ENCODE measurements around the gene CES5A. TPM values are rescaled to one million over a fixed set of nuclear protein-coding genes. Genes with fewer than 3 reads are reported as not detected.
"Not testable (repeated sequence)": the region's sequence is repeated elsewhere in the genome, so short reads cannot be mapped to it uniquely, and the experiment has no call there.

CES5A gene
- total and polyA plus RNA-seq, 4 donors = 0.11 to 0.95 (median 0.41) TPM

DNA sequence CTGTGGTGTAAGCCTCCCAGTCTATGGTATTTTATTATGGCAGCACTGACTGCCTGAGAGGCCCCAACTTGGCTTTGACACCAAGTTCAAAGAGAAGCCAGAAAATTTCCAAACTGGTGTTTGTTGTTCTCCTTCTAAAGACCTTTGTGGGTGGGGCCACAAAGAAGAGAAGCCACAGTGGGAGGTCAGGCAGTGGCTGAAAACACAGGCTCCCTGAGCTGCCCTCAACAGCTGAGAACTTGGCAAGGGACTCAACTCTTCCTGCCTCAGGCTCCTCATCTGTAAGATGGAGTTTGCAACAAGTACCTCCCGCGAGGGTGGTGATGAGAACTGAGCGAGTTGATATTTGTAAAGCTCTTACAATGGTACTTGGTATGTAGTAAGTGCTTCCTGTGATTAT lies 18.2 kb downstream of the CES5A start:
- no peaks in the 10 kb centered on the region for H3K36me3 ChIP-seq (ENCODE audit: control insufficient read depth, insufficient read depth, low read length)
- H3K4me1 ChIP-seq (ENCODE audit: control insufficient read depth, insufficient read depth, low read length) = no peaks in the 10 kb centered on the region
- WGBS (ENCODE audit: insufficient coverage) = no CpG with 5 or more reads among the region's 3 CpGs
- no peak for DNase-seq (ENCODE audit: low read depth in 4 of 6, low spot score in 6 of 6)
- H3K27ac ChIP-seq (ENCODE audit: low read depth, low read length) = no peak overlapping the region
- no peaks in the 10 kb centered on the region for H3K27me3 ChIP-seq (ENCODE audit: control insufficient read depth, insufficient read depth, low read length)
- no peak overlapping the region for H3K4me3 ChIP-seq (ENCODE audit: low read depth, low read length)
- no peaks in the 10 kb centered on the region for H3K9me3 ChIP-seq (ENCODE audit: control insufficient read depth, insufficient read depth, low read length)

DNA sequence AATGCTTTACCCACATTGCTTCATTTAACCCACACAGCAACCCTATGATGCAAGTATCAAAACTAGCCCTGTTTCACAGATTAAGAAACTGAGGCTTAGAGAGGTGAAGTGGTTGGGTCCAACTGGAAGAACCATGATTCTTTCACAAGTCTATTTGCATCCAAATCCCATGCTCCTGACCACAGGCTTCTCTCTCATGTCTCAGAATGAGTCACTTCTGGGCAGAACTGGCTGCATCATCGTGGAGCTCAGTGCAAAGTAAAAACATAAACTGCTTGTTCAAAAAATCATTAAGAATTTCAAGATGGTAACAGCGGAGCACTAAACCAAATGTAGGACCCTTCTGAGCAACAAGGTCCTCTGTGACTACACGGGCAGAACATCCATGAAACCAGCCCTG lies 22.1 kb downstream of the CES5A start:
- WGBS (ENCODE audit: insufficient coverage) = 76% methylated on average over 3 of the region's 3 CpGs
- Histone ChIP-seq H3K9me3 (ENCODE audit: control insufficient read depth, insufficient read depth, low read length) (no peaks in the 10 kb centered on the region), H3K27me3 (ENCODE audit: control insufficient read depth, insufficient read depth, low read length) (no peaks in the 10 kb centered on the region), H3K4me1 (ENCODE audit: control insufficient read depth, insufficient read depth, low read length) (no peaks in the 10 kb centered on the region), H3K27ac (ENCODE audit: low read depth, low read length) (no peak overlapping the region), H3K4me3 (ENCODE audit: low read depth, low read length) (no peak overlapping the region), H3K36me3 (ENCODE audit: control insufficient read depth, insufficient read depth, low read length) (no peaks in the 10 kb centered on the region)
- DNase-seq (ENCODE audit: low read depth in 4 of 6, low spot score in 6 of 6) = no peak

DNA sequence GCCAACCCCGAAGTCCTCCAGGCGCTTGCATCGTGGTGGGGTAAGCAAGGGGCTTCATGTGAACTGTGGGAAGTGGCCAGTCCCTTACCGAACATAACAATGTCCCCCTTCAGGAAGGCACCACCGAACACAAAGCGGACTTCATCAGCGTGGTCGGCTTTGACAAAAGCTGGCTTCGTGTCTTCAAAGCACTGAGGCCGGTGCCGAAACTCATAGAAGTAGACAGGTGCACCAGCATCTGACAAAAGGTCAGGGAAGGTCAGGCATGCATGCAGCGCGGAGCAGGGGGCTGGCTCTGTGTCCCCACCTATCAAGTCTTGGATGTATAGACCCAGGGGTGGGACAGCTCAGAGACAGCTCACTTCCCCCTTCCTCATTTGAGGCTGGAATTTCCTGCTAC lies 25.6 kb downstream of the CES5A start:
- no peak overlapping the region for H3K4me3 ChIP-seq (ENCODE audit: low read depth, low read length)
- DNase-seq (ENCODE audit: low read depth in 4 of 6, low spot score in 6 of 6) = no peak
- H3K27me3 ChIP-seq (ENCODE audit: control insufficient read depth, insufficient read depth, low read length) = no peaks in the 10 kb centered on the region
- no peaks in the 10 kb centered on the region for H3K36me3 ChIP-seq (ENCODE audit: control insufficient read depth, insufficient read depth, low read length)
- H3K27ac ChIP-seq (ENCODE audit: low read depth, low read length) = no peak overlapping the region
- no peaks in the 10 kb centered on the region for H3K4me1 ChIP-seq (ENCODE audit: control insufficient read depth, insufficient read depth, low read length)
- WGBS (ENCODE audit: insufficient coverage) = 70% methylated on average over 13 of the region's 13 CpGs
- no peaks in the 10 kb centered on the region for H3K9me3 ChIP-seq (ENCODE audit: control insufficient read depth, insufficient read depth, low read length)

DNA sequence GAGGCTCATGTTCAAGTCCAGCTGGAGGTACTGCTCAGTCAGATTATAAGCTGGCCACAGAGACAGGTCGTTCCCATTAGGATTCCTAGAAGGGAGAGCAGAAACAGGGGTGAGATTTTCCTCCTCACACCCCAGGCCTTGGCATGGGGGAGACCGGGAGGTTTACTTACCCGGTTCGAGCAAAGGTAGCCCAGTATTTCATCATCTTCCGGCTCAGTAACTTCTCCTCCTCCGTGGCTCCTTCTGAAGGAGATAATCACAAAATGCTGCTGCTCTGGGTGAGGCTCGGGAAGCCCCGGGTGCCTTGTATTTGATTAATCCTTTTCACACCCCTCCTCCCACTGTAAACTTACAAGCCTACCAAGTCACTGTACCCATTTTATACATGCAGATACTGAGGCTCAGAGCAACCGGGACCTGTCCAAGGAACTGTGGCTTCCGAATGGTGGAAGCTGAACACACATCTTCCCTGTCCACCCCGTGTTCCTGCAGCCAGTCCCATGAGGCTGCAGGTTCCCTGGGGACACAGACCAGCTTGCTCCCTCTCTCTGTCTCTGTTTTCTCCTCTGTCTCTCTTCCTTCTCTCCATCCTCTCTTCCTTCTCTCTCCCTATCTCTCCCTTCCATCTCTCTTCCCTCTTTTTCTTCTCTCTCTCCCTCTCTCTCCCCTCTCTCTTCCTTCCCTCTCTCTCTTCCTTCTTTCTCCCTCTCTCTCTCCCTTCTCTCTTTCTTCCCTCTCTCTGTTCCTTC lies 28.4 kb downstream of the CES5A start:
- no peak overlapping the region for H3K27ac ChIP-seq (ENCODE audit: low read depth, low read length)

DNA sequence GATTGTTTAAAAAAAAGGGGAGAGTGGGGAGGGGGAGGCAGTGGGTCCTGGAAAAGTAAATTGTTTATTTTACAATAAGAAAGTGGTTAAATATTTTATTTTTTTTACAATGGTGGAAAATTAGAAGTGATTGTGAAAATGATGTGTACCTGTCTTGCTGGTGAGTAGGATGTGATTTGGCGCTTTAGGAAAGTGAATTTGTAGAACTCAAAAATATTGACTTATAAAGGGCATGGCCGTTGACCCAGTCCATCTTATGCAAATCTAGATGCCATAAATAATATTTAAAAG lies 32.1 kb downstream of the CES5A start:
- Histone ChIP-seq H3K27me3 (ENCODE audit: control insufficient read depth, insufficient read depth, low read length) (no peaks in the 10 kb centered on the region), H3K9me3 (ENCODE audit: control insufficient read depth, insufficient read depth, low read length) (no peaks in the 10 kb centered on the region), H3K4me1 (ENCODE audit: control insufficient read depth, insufficient read depth, low read length) (no peaks in the 10 kb centered on the region), H3K4me3 (ENCODE audit: low read depth, low read length) (no peak overlapping the region), H3K27ac (ENCODE audit: low read depth, low read length) (no peak overlapping the region), H3K36me3 (ENCODE audit: control insufficient read depth, insufficient read depth, low read length) (no peaks in the 10 kb centered on the region)
- no peak for DNase-seq (ENCODE audit: low read depth in 4 of 6, low spot score in 6 of 6)
- WGBS (ENCODE audit: insufficient coverage) = no CpG with 5 or more reads among the region's 2 CpGs

More for the DNA sequence above, 28.4 kb downstream of the CES5A start:
- Histone ChIP-seq H3K4me1 (ENCODE audit: control insufficient read depth, insufficient read depth, low read length) (no peaks in the 10 kb centered on the region), H3K27me3 (ENCODE audit: control insufficient read depth, insufficient read depth, low read length) (no peaks in the 10 kb centered on the region), H3K4me3 (ENCODE audit: low read depth, low read length) (no peak overlapping the region), H3K36me3 (ENCODE audit: control insufficient read depth, insufficient read depth, low read length) (no peaks in the 10 kb centered on the region), H3K9me3 (ENCODE audit: control insufficient read depth, insufficient read depth, low read length) (no peaks in the 10 kb centered on the region)
- WGBS (ENCODE audit: insufficient coverage) = 58% methylated on average over 8 of the region's 11 CpGs
- no peak for DNase-seq (ENCODE audit: low read depth in 4 of 6, low spot score in 6 of 6)

DNA sequence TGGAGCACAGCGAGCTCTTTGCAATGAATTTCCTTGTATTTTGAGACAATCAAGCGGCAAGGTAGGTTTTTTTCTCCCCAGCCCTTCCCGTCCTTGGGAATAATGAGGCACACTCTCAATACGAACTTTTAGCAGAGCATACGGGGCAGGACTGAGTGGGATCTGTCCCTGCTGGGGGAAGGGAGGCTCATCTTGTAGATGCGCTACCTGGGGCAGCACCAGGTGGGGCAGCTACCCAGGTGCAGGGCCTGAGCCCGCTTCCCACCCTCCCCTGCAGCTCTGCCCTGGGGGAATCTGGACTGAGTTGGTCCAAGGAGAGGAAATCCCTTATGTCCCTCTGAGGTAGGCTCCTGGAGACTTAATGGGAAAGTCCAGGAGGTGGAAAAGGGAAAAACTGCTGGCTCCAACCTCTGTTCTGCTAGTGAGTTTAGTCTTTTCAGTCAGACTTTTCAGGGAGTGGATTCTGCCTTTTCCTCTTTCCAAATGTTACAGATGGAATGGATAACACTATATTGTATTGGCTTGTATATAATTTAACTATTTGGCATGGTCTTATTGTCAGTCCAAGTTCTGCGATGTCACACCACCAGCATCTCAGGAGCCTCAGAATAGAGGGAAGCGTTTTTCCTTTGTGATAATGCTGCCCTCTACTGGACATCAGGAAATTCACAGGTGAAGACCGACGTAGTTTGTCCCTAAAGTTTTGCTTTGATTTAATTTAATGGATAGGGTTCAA lies 32.6 kb downstream of the CES5A start:
- no peaks in the 10 kb centered on the region for H3K27me3 ChIP-seq (ENCODE audit: control insufficient read depth, insufficient read depth, low read length)
- no peak overlapping the region for H3K27ac ChIP-seq (ENCODE audit: low read depth, low read length)
- H3K36me3 ChIP-seq (ENCODE audit: control insufficient read depth, insufficient read depth, low read length) = no peaks in the 10 kb centered on the region
- peak; percentile 35 to 91 (median 53) for DNase-seq (ENCODE audit: low read depth in 4 of 6, low spot score in 6 of 6)
- WGBS (ENCODE audit: insufficient coverage) = 34% methylated on average over 10 of the region's 11 CpGs
- H3K4me3 ChIP-seq (ENCODE audit: low read depth, low read length) = no peak overlapping the region
- no peaks in the 10 kb centered on the region for H3K9me3 ChIP-seq (ENCODE audit: control insufficient read depth, insufficient read depth, low read length)
- H3K4me1 ChIP-seq (ENCODE audit: control insufficient read depth, insufficient read depth, low read length) = no peaks in the 10 kb centered on the region

DNA sequence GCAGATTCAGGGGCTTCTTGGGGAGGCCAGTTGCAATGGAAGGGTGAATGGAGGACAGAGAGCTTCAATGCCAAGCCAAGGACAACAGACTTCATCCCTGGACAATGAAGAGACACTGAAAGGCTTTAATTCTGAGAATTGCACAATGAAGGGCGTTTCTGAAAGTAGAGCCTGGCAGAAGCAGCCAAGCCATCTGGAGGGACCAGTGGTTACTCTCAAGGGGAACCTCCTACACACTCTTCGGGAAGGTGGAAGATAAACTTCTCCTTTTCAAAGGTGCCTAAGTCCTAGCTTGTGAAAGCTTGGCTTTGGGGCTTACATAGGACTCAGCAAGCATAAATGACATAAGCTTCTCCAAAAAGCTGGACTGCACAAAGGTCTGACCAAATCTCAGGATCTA lies 36.1 kb downstream of the CES5A start:
- no peak overlapping the region for H3K27ac ChIP-seq (ENCODE audit: low read depth, low read length)

DNA sequence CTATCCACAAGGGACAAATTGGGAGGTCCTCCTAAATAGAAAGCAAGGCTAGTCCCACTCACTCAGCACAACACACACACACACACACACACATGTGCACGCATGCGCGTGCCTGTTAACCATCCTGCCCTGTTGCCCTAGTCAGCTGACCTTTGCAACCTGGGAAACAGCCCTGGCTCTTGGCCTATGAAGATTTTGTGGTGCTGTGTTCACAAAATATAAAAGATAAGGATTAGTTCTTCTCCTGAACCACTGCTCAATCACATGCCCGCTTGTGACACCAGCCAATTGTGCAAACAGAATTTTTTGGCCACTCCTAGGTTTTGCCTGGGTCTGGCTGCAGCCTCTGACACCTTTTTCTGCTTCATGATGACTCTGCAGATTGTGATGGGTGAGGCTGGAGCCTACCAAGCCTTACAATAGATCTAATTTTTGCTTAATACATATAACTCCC lies 39.0 kb downstream of the CES5A start:
- H3K4me1 ChIP-seq (ENCODE audit: control insufficient read depth, insufficient read depth, low read length) = peaks cover 8% of the 10 kb centered on the region
- H3K9me3 ChIP-seq (ENCODE audit: control insufficient read depth, insufficient read depth, low read length) = no peaks in the 10 kb centered on the region
- no peak overlapping the region for H3K27ac ChIP-seq (ENCODE audit: low read depth, low read length)
- no peak for DNase-seq (ENCODE audit: low read depth in 4 of 6, low spot score in 6 of 6)
- H3K4me3 ChIP-seq (ENCODE audit: low read depth, low read length) = no peak overlapping the region
- H3K27me3 ChIP-seq (ENCODE audit: control insufficient read depth, insufficient read depth, low read length) = no peaks in the 10 kb centered on the region
- H3K36me3 ChIP-seq (ENCODE audit: control insufficient read depth, insufficient read depth, low read length) = no peaks in the 10 kb centered on the region
- WGBS (ENCODE audit: insufficient coverage) = no CpG with 5 or more reads among the region's 4 CpGs

More for the DNA sequence above, 36.1 kb downstream of the CES5A start:
- WGBS (ENCODE audit: insufficient coverage) = 67% methylated on average over 1 of the region's 2 CpGs
- Histone ChIP-seq H3K36me3 (ENCODE audit: control insufficient read depth, insufficient read depth, low read length) (no peaks in the 10 kb centered on the region), H3K9me3 (ENCODE audit: control insufficient read depth, insufficient read depth, low read length) (no peaks in the 10 kb centered on the region), H3K4me1 (ENCODE audit: control insufficient read depth, insufficient read depth, low read length) (no peaks in the 10 kb centered on the region), H3K4me3 (ENCODE audit: low read depth, low read length) (no peak overlapping the region), H3K27me3 (ENCODE audit: control insufficient read depth, insufficient read depth, low read length) (no peaks in the 10 kb centered on the region)
- DNase-seq (ENCODE audit: low read depth in 4 of 6, low spot score in 6 of 6) = no peak

DNA sequence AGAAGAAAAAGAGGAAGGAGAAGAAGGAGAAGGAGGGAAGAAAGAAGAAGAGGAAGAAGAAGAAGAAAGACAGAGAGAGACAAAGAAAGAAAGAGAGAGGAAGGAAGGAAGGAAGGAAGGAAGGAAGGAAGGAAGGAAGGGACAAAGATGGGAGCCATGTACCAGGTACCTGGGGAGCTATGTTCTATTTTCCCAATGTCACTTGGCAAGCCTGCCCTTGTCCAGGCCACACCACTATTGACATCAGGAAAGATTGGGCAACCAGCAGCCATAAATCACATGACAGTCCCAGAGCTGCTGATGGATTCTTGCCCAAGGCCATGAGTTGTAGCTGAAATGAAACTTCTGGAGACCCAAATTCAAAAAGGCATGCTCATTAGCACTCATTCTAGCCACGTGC lies 39.6 kb downstream of the CES5A start:
- Histone ChIP-seq H3K36me3 (ENCODE audit: control insufficient read depth, insufficient read depth, low read length) (no peaks in the 10 kb centered on the region), H3K27me3 (ENCODE audit: control insufficient read depth, insufficient read depth, low read length) (no peaks in the 10 kb centered on the region), H3K4me3 (ENCODE audit: low read depth, low read length) (no peak overlapping the region), H3K9me3 (ENCODE audit: control insufficient read depth, insufficient read depth, low read length) (no peaks in the 10 kb centered on the region), H3K27ac (ENCODE audit: low read depth, low read length) (no peak overlapping the region), H3K4me1 (ENCODE audit: control insufficient read depth, insufficient read depth, low read length) (peaks cover 8% of the 10 kb centered on the region)
- WGBS (ENCODE audit: insufficient coverage) = no CpG with 5 or more reads among the region's 1 CpG
- no peak for DNase-seq (ENCODE audit: low read depth in 4 of 6, low spot score in 6 of 6)

DNA sequence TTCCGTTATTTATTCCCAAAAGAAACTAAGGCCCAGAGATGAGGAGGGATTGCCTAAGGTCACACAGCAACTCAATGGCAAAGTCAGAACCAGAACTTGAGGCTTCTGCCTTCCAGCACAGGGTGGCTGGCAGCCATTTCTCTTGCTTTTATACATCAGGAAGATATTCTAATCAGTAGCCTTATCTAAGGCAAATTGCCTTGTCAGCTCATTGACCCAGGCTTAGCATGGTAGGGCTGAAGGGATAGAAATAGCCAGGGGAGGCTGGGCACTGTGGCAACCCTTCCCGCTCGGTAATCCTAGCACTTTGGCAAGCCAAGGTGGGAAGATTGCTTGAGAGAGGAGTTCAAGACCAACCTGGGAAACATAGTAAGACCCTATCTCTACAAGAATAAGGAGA lies 40.0 kb downstream of the CES5A start:
- DNase-seq (ENCODE audit: low read depth in 4 of 6, low spot score in 6 of 6); H3K4me3 ChIP-seq (ENCODE audit: low read depth, low read length); H3K27me3 ChIP-seq (ENCODE audit: control insufficient read depth, insufficient read depth, low read length); H3K27ac ChIP-seq (ENCODE audit: low read depth, low read length); H3K36me3 ChIP-seq (ENCODE audit: control insufficient read depth, insufficient read depth, low read length); H3K9me3 ChIP-seq (ENCODE audit: control insufficient read depth, insufficient read depth, low read length); H3K4me1 ChIP-seq (ENCODE audit: control insufficient read depth, insufficient read depth, low read length): not testable (repeated sequence)
- WGBS (ENCODE audit: insufficient coverage) = no CpG with 5 or more reads among the region's 3 CpGs

Measured in spinal cord (tissue), 10 donors.